Nephron progenitor cell (in vitro differentiated cells): ENCODE results near the gene BTG2.

Experiments used
- DNase-seq: peaks from one replicate; pipeline ENCODE4 v3.0.0; 2021
- H3K27ac Mint-ChIP-seq: 2 replicates; pipeline ENCODE4 v1.8.0; 2021; ENCODE audit warnings: mild to moderate bottlenecking, moderate library complexity, mixed read lengths
- H3K27me3 Mint-ChIP-seq: 2 replicates; pipeline ENCODE4 v1.8.0; 2021; ENCODE audit warnings: mild to moderate bottlenecking, low read depth, mixed read lengths; ENCODE audit not compliant: poor library complexity
- H3K36me3 Mint-ChIP-seq: 2 replicates; pipeline ENCODE4 v1.8.0; 2021; ENCODE audit warnings: low read depth, mixed read lengths
- H3K4me1 Mint-ChIP-seq: 2 replicates; pipeline ENCODE4 v1.8.0; 2021; ENCODE audit warnings: mixed read lengths
- H3K4me3 Mint-ChIP-seq: 2 replicates; pipeline ENCODE4 v1.8.0; 2021; ENCODE audit warnings: mild to moderate bottlenecking, moderate library complexity, mixed read lengths
- H3K9me3 Mint-ChIP-seq: 2 replicates; pipeline ENCODE4 v1.8.0; 2021; ENCODE audit warnings: mild to moderate bottlenecking, moderate library complexity, mixed read lengths
- TF ChIP-seq, protein P1 (sequence below): fragments of 200-600 bp; sonication (generic); IDR thresholded peaks from 2 replicates; pipeline ENCODE4 v1.5.0; 2021; ENCODE audit warnings: antibody characterized with exemption

Gene BTG2

DNA sequence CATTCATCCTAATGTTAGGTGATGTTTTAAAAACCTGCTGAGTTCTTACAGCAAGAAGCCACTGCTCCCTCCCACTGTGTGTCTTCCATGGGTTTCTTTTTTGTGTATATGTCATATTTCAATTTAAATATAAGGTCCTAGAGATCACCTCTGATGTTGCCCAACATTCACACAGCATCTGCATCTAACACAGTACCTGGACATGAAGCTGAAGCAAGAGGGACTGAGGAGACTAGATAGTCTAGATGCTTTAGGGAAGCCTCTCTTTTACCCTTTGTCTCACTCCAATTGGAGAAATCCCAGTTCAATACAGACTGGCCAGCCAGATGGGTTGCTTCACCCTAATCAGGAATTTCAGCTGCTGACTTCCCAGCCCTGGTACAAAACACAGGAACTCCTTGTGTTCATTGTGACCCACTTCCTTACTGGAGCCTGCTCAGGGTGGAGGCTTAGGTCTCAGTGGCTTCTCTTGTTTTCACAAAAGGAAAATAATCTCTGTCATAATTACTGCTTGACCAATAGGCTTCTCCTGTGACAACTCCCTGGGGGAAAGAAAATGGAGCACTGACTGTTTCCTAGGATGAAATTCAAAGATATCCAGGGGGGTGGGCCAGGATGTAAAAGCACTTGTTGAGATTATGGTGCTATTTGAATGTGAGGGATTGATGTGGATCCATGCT, 17.3 kb downstream of the BTG2 start:
- H3K4me3 Mint-ChIP-seq: no peak overlapping the region
- H3K27me3 Mint-ChIP-seq: peaks cover 4% of the 10 kb centered on the region
- no peak for DNase-seq
- H3K9me3 Mint-ChIP-seq: no peaks in the 10 kb centered on the region
- no peak overlapping the region for H3K27ac Mint-ChIP-seq
- H3K4me1 Mint-ChIP-seq: peaks cover 82% of the 10 kb centered on the region
- no peaks in the 10 kb centered on the region for H3K36me3 Mint-ChIP-seq
- TF ChIP-seq, protein P1, sequence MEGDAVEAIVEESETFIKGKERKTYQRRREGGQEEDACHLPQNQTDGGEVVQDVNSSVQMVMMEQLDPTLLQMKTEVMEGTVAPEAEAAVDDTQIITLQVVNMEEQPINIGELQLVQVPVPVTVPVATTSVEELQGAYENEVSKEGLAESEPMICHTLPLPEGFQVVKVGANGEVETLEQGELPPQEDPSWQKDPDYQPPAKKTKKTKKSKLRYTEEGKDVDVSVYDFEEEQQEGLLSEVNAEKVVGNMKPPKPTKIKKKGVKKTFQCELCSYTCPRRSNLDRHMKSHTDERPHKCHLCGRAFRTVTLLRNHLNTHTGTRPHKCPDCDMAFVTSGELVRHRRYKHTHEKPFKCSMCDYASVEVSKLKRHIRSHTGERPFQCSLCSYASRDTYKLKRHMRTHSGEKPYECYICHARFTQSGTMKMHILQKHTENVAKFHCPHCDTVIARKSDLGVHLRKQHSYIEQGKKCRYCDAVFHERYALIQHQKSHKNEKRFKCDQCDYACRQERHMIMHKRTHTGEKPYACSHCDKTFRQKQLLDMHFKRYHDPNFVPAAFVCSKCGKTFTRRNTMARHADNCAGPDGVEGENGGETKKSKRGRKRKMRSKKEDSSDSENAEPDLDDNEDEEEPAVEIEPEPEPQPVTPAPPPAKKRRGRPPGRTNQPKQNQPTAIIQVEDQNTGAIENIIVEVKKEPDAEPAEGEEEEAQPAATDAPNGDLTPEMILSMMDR: no peak

DNA sequence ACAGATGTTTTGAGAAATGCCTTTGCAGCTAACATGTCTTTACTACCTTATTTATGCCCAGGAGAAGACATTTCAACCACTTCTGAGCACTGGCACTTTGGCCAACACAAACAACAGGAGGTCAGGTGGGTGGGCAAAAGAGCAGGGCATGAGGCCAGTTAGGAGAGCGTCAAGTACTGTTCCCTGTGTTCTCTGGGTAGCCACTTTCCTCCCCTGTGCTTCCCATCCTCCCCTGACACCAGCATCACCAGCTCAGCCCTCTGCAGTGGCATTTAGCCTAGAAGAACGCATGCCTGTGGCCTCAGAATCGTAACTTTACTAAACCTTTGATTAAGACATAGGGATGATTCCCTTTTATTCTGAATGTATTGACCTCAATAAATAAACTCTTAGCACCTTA, 18.3 kb downstream of the BTG2 start:
- Mint-ChIP-seq H3K27ac (peak overlapping the region; percentile 63), H3K4me1 (peaks cover 89% of the 10 kb centered on the region), H3K36me3 (no peaks in the 10 kb centered on the region), H3K27me3 (peaks cover 8% of the 10 kb centered on the region), H3K4me3 (no peak overlapping the region), H3K9me3 (no peaks in the 10 kb centered on the region)
- no peak for DNase-seq
- TF ChIP-seq, protein P1: no peak

DNA sequence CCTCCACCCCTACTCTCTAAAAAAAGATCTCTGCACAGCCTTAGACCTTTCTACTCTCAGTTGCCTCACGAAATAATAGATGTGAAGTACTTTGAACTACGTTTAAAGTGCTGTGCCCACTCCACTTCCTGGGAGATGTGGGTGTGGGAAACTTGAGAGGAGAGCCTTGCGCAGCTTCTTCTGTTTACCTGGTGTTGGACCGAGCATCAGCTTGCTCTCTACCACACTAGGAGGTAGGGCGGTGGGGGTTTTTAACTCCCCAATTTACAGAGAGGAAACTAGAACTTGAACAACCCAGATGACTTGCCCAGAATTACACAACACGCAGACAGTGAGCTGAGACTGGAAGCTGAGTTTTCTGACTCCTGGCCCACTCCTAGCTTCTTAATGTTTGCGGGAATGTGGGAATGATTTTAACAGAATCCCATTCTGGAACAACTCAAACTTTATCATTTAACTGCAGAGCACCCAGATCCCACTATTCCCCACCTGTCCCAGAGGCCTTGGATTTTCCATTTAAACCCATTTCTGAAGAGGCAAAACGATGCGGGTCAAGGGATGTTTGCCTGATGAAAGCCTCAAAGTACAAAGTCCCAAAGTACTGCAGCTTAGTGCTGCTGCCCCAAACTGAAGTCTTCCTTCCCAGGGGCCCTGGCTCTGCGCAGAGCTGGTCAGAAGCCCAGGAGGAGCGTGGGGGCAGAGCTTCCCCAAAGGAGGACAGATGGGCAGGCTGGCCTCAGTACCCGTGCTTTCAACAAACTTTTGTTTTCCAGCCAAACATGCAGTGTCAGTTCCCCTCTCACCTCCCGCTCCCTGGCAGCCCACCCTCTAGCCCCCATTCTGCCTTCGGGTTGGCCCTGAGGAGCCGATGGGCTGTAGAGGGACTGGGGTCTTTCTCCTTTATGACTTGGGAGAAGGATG, 19.0 kb downstream of the BTG2 start:
- Mint-ChIP-seq H3K4me3 (no peak overlapping the region), H3K9me3 (no peaks in the 10 kb centered on the region), H3K36me3 (no peaks in the 10 kb centered on the region), H3K27ac (peak overlapping the region; percentile 19), H3K4me1 (peaks cover 90% of the 10 kb centered on the region), H3K27me3 (peaks cover 8% of the 10 kb centered on the region)
- DNase-seq: no peak
- TF ChIP-seq, protein P1: no peak

DNA sequence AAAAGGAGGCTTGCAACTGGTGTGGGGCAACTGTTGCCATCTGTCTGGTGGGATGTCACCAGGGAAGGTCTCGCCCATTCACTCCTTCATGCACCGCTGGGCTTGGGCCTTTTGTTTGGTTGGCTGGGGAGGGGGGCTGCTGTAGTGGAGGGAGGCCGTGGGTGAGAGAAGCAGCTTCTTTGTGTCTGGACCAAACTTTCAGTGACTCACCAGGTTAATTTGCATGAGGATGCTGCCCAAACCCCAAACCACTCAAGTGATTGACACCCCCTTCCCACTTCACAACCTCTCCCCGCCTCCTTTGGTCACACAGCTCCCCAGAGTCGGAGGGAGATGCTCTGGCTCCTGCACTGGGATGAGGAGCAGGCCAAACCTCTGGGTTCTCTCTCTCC, 19.7 kb downstream of the BTG2 start:
- DNase-seq: peak; percentile 46
- Mint-ChIP-seq H3K27ac (peak overlapping the region; percentile 95), H3K9me3 (no peaks in the 10 kb centered on the region), H3K36me3 (no peaks in the 10 kb centered on the region), H3K4me1 (peaks cover 89% of the 10 kb centered on the region), H3K27me3 (peaks cover 8% of the 10 kb centered on the region), H3K4me3 (no peak overlapping the region)
- TF ChIP-seq, protein P1: no peak

DNA sequence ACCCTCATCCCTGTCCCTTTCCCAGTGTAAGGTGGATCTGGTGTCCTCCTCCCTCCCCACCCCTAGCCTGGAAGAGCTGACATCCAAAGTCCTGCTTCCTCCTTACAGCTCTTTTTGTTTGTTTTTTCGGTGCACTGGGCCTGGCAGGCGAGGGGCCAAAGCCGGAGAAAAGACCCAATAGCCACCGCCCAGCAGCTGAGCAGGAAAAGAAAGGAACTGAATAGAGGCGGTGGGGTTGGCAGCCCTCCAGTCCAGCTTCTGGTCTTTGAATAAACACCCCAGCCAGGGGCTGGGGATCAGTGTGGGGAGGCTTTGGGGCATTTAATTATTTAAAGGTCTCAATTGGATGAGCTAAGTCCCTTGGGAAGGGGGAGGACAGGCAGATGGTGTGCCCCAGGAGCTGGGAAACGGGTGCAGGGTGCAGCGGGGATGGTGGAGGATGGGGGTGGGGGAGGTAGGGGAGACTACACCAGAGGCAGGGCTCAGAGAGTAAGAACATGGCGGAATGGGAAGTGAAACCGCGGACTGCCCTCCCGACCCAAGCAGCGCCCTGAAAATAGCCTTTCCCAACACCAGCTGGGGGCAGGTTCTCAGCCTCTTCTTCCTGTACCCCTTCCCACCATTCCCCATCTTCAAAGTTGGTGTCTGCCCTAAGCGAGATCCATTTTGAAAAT, 20.2 kb downstream of the BTG2 start:
- H3K27ac Mint-ChIP-seq: peak overlapping the region; percentile 95
- H3K36me3 Mint-ChIP-seq: no peaks in the 10 kb centered on the region
- H3K4me3 Mint-ChIP-seq: no peak overlapping the region
- DNase-seq: no peak
- no peaks in the 10 kb centered on the region for H3K9me3 Mint-ChIP-seq
- H3K27me3 Mint-ChIP-seq: peaks cover 8% of the 10 kb centered on the region
- TF ChIP-seq, protein P1: no peak
- peaks cover 84% of the 10 kb centered on the region for H3K4me1 Mint-ChIP-seq
